ENCODE data around the gene ZNF699. TPM values are rescaled to one million over a fixed set of nuclear protein-coding genes. Genes with fewer than 3 reads are reported as not detected.

The ZNF699 gene
- total RNA-seq, 2 donors from 2014 or later, result 4.5 to 6.7 TPM

Other genes starting within 250 kb of the ZNF699 start
- gene OR1M1, start 222.8 kb downstream of the ZNF699 start, total RNA-seq, result not detected
- gene OR7G2, start 202.4 kb downstream of the ZNF699 start, total RNA-seq, result not detected
- gene OR7G1, start 194.1 kb downstream of the ZNF699 start, total RNA-seq, result not detected
- not detected for gene OR7G3, start 182.9 kb downstream of the ZNF699 start, total RNA-seq
- gene ZNF317, start 169.4 kb downstream of the ZNF699 start, total RNA-seq, result 10 to 100 TPM; 44.2 to 51.0 TPM
- not detected for gene OR7D2, start 130.9 kb downstream of the ZNF699 start, total RNA-seq
- not detected for gene OR7D4, start 90.2 kb downstream of the ZNF699 start, total RNA-seq
- not detected for gene OR7E24, start 58.9 kb downstream of the ZNF699 start, total RNA-seq
- 10 to 100 TPM in 1 of 2 donors, 1 to 10 TPM in 1; 9.5 to 13.5 TPM for gene ZNF559, start 14.3 kb upstream of the ZNF699 start, total RNA-seq
- under 1 TPM; 0.33 to 0.86 TPM for gene ZNF177, start 53.2 kb upstream of the ZNF699 start, total RNA-seq
- gene ZNF266, start 125.7 kb upstream of the ZNF699 start, total RNA-seq, result 10 to 100 TPM; 39.9 to 40.5 TPM
- gene ZNF560, start 188.8 kb upstream of the ZNF699 start, total RNA-seq, result under 1 TPM in 1 of 2 donors, not detected in 1; 0.38 TPM
- 10 to 100 TPM; 12.7 to 17.9 TPM for gene ZNF426, start 228.8 kb upstream of the ZNF699 start, total RNA-seq